ENCODE results near the gene TNFRSF1A.

The TNFRSF1A gene

GRCh38 chr12:6374028-6374785 lies 32.3 kb upstream of the TNFRSF1A start:
- no peak for DNase-seq

GRCh38 chr12:6373022-6373787 lies 31.3 kb upstream of the TNFRSF1A start:
- DNase-seq, result peak; percentile 90 to 94

- DNase-seq, result peak; percentile 44 to 75
Measured at GRCh38 chr12:6372403-6373003, 30.6 kb upstream of the TNFRSF1A start.

GRCh38 chr12:6370994-6371754 lies 29.3 kb upstream of the TNFRSF1A start:
- DNase-seq, result peak; percentile 58 to 63

GRCh38 chr12:6370576-6370935 lies 28.7 kb upstream of the TNFRSF1A start:
- no peak for DNase-seq

- no peak for DNase-seq
Measured at GRCh38 chr12:6369916-6370575, 28.2 kb upstream of the TNFRSF1A start.

- no peak for DNase-seq
Measured at GRCh38 chr12:6368906-6369525, 27.1 kb upstream of the TNFRSF1A start.

- DNase-seq, result no peak
Measured at GRCh38 chr12:6367969-6368892, 26.4 kb upstream of the TNFRSF1A start.

GRCh38 chr12:6367065-6367968 lies 25.4 kb upstream of the TNFRSF1A start:
- no peak for DNase-seq

- DNase-seq, result no peak
Measured at GRCh38 chr12:6364044-6364374, 22.1 kb upstream of the TNFRSF1A start.

GRCh38 chr12:6363330-6364043 lies 21.6 kb upstream of the TNFRSF1A start:
- DNase-seq, result no peak

- DNase-seq, result no peak
Measured at GRCh38 chr12:6363010-6363329, 21.1 kb upstream of the TNFRSF1A start.

- no peak for DNase-seq
Measured at GRCh38 chr12:6362403-6362802, 20.5 kb upstream of the TNFRSF1A start.

GRCh38 chr12:6361834-6362233 lies 20.0 kb upstream of the TNFRSF1A start:
- no peak for DNase-seq

GRCh38 chr12:6360578-6361490 lies 19.0 kb upstream of the TNFRSF1A start:
- DNase-seq, result peak; percentile 12 to 35

GRCh38 chr12:6360080-6360571 lies 18.2 kb upstream of the TNFRSF1A start:
- no peak for DNase-seq

GRCh38 chr12:6358881-6359280 lies 17.0 kb upstream of the TNFRSF1A start:
- DNase-seq, result no peak

GRCh38 chr12:6356374-6356820 lies 14.5 kb upstream of the TNFRSF1A start:
- DNase-seq, result no peak

Data from NCI-H187 (cell line).